ENCODE data around the gene OR52K1. TPM values are rescaled to one million over a fixed set of nuclear protein-coding genes. Genes with fewer than 3 reads are reported as not detected.

OR52K1 gene
- total RNA-seq, 1 experiment from 2014 or later: not detected

- RAD21 ChIA-PET (ENCODE audit: low non-redundant PET in 1 of 2, low total read pairs in 2 of 2, uncharacterized antibody in 2 of 2, unreplicated experiment in 2 of 2): no interaction called here
These were observed 33.5 kb upstream of the OR52K1 start, which contains the start of gene OR52K2 for GRCh38 chr11:4448995-4449394. OR52K2 (plus strand) TSS chr11:4449295; CDS start chr11:4449340, 45 bp downstream.

More at GRCh38 chr11:4448995-4449394, 33.5 kb upstream of the OR52K1 start, which contains the start of gene OR52K2:
- H3K27ac ChIP-seq (ENCODE audit: low read depth, low read length): no peak within 1 kb of the TSS
- ChIA-PET CTCF (no interaction called here), POLR2A (no interaction called here)
- peaks cover 25% of the 10 kb centered on the region; the same call in 1 of the 2 replicates for H3K27me3 ChIP-seq (ENCODE audit: insufficient read depth, low read length)
- intact Hi-C loops (cut with micrococcal nuclease): no loop called here
- H4K20me1 ChIP-seq (ENCODE audit: insufficient read depth): no peaks in the 10 kb centered on the region
- DNase-seq (ENCODE audit: low read depth, low spot score): no peak
- no peaks in the 10 kb centered on the region for H3K79me2 ChIP-seq (ENCODE audit: insufficient read depth, low read length)
- H2AFZ ChIP-seq (ENCODE audit: low read depth, low read length, poor library complexity, severe bottlenecking): no peak within 1 kb of the TSS
- TF ChIP-seq RAD21 (IDR thresholded peaks at IDR 0.05; ENCODE audit: low read depth) (no peak), JUND (IDR thresholded peaks at IDR 0.05) (no peak), REST (IDR thresholded peaks at IDR 0.05; ENCODE audit: low read depth) (no peak), TCF7L2 (IDR thresholded peaks at IDR 0.05; ENCODE audit: borderline replicate concordance, extremely low read depth, insufficient read depth, insufficient read length) (no peak), ELF1 (IDR thresholded peaks at IDR 0.05; ENCODE audit: borderline replicate concordance, low read depth) (no peak)
- H3K36me3 ChIP-seq (ENCODE audit: control insufficient read depth in 1 of 2, insufficient read depth in 2 of 2, low read length in 2 of 2): no peaks in the 10 kb centered on the region
- no peaks in the 10 kb centered on the region for H3K9me2 ChIP-seq (ENCODE audit: insufficient read depth)
- no peaks in the 10 kb centered on the region for H3K9me3 ChIP-seq (ENCODE audit: control insufficient read depth in 1 of 2, insufficient read depth in 1 of 2, low read depth in 1 of 2, low read length in 2 of 2)
- no peaks in the 10 kb centered on the region for H3K4me1 ChIP-seq (ENCODE audit: control insufficient read depth in 1 of 2, insufficient read depth in 2 of 2, low read length in 2 of 2)
- no peak within 1 kb of the TSS for H3K4me3 ChIP-seq (replicated peaks in 1 of 2; ENCODE audit: low read depth in 1 of 2, low read length in 2 of 2)
- ATAC-seq: no peak
- no TSS peak for BruUV-seq (replicated peaks)
- no peak within 1 kb of the TSS for H3K4me2 ChIP-seq (ENCODE audit: low read length)
- no peak within 1 kb of the TSS for H3K9ac ChIP-seq (ENCODE audit: low read length)

Measured in HCT116 (cell line).